Tibial nerve (tissue), 4 donors: ENCODE results near the gene AURKA. TPM values are rescaled to one million over a fixed set of nuclear protein-coding genes. Genes with fewer than 3 reads are reported as not detected.
A peak's percentile ranks its signal among the peaks of the same experiment; 100 is the strongest.

Experiments used
- DNase-seq, 2 donors: peaks; one replicate each; pipeline ENCODE4 v3.0.0-alpha.2; 2019; ENCODE audit warnings: low spot score in 2 of 2
- H3K27ac ChIP-seq, 4 donors: fragments of 200-600 bp; sonication (generic) in 3 of 4; one replicate each; pipeline ENCODE4 v1.5.1; 2017 to 2019; ENCODE audit warnings: mild to moderate bottlenecking in 1 of 4
- H3K27me3 ChIP-seq, 2 donors: fragments of 200-600 bp; sonication (generic) in 1 of 2; one replicate each; pipeline versions ENCODE4 v1.5.1 to v1.6.0; 2017 to 2019
- H3K36me3 ChIP-seq, 3 donors: fragments of 200-600 bp; sonication (generic); one replicate each; pipeline ENCODE4 v1.5.1; 2018 to 2019
- H3K4me1 ChIP-seq, 4 donors: fragments of 200-600 bp; sonication (generic) in 3 of 4; one replicate each; pipeline ENCODE4 v1.5.1; 2017 to 2019
- H3K4me3 ChIP-seq, 4 donors: fragments of 200-600 bp; sonication (generic) in 3 of 4; one replicate each; pipeline ENCODE4 v1.5.1; 2017 to 2019; ENCODE audit warnings: mild to moderate bottlenecking in 1 of 4, moderate library complexity in 1 of 4
- H3K9me3 ChIP-seq, 4 donors: fragments of 200-600 bp; sonication (generic) in 3 of 4; one replicate each; pipeline ENCODE4 v1.5.1; 2017 to 2019
- EP300 ChIP-seq, 2 donors: sonication (generic); formaldehyde crosslinking; IDR thresholded peaks; one replicate each; pipeline ENCODE4 v1.6.1; 2017; ENCODE audit warnings: antibody characterized with exemption in 2 of 2, mild to moderate bottlenecking in 1 of 2
- POLR2A ChIP-seq, 2 donors: fragments of 450-650 bp; IDR thresholded peaks; one replicate each; pipeline ENCODE4 v1.6.1; 2017; ENCODE audit warnings: antibody characterized with exemption in 2 of 2, mild to moderate bottlenecking in 2 of 2, moderate library complexity in 2 of 2
- WGBS, 2 donors: methylation state at CpG; one replicate each; pipeline ENCODE4 v1.1.5; 2018; 5-methylcytosine and 5-hydroxymethylcytosine counted together
- total RNA-seq, 4 donors: library from RNA; depleted of rRNA; stranded (reverse); fragments of >200 nt; gene quantifications; one replicate each; pipeline ENCODE4 v1.1.0, GENCODE V29; 2016
- TF ChIP-seq, protein P1 (sequence below), 5 experiments: fragments of 200-600 bp in 3 of 5; fragments of 450-650 bp in 2 of 5; sonication (generic) in 3 of 5; IDR thresholded peaks; one replicate each; pipeline ENCODE4 v1.5.1; 2016 to 2019; ENCODE audit warnings: antibody characterized with exemption in 5 of 5, mild to moderate bottlenecking in 3 of 5, moderate library complexity in 2 of 5

The AURKA gene
- total RNA-seq, 4 donors from 2014 or later: 0.42 to 4.3 (median 1.7) TPM

DNA sequence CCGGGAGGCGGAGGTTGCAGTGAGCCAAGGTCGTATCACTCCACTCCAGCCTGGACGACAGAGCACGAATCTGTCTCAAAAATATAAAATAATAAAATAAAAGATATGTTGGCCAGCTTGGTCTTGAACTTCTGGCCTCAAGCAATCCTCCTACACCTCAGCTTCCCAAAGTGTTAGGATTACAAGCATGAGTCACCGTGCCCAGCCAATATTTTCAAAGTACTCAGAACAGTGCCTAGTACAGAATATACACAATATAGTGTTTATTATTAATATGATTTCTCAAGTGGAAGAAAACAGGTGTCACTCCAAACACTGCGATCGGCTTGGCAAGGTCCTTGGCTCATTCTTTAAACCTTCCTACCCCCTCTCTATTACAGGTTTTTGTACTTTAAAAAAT, 30.1 kb downstream of the AURKA start:
- 76 to 85% methylated on average over 8 of the region's 8 CpGs for WGBS, 2 donors
- DNase-seq: no peak
- Histone ChIP-seq H3K4me3 (no peak overlapping the region), H3K9me3 (no peaks in the 10 kb centered on the region), H3K4me1 (peaks cover 0 to 51% (median 22%) of the 10 kb centered on the region in 4 donors), H3K27me3 (no peaks in the 10 kb centered on the region), H3K36me3 (peaks cover 0 to 31% (median 7%) of the 10 kb centered on the region in 3 donors), H3K27ac (peak overlapping the region in 2 of 4 donors; percentile 80 to 92)
- TF ChIP-seq, protein P1, sequence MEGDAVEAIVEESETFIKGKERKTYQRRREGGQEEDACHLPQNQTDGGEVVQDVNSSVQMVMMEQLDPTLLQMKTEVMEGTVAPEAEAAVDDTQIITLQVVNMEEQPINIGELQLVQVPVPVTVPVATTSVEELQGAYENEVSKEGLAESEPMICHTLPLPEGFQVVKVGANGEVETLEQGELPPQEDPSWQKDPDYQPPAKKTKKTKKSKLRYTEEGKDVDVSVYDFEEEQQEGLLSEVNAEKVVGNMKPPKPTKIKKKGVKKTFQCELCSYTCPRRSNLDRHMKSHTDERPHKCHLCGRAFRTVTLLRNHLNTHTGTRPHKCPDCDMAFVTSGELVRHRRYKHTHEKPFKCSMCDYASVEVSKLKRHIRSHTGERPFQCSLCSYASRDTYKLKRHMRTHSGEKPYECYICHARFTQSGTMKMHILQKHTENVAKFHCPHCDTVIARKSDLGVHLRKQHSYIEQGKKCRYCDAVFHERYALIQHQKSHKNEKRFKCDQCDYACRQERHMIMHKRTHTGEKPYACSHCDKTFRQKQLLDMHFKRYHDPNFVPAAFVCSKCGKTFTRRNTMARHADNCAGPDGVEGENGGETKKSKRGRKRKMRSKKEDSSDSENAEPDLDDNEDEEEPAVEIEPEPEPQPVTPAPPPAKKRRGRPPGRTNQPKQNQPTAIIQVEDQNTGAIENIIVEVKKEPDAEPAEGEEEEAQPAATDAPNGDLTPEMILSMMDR (IDR thresholded peaks at IDR 0.05): no peak
- no peak for TF ChIP-seq EP300 (IDR thresholded peaks at IDR 0.05)

DNA sequence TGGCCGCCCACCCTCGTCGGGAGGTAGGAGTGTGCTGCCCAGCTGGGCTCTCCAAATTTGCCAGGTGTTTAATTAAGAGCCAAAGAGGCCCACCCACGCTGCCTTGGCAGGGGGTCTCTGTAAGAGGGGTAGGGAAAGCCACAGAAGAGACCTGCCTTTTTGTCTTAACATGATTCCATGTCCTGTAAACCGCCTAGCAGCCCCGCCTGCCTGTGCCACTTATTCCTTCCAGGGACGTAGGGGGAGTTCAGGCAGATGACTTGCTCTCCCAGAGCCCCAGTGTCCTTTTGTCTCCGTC, 31.2 kb downstream of the AURKA start:
- peak overlapping the region in 3 of 4 donors; percentile 80 to 92 (median 88) for H3K27ac ChIP-seq

DNA sequence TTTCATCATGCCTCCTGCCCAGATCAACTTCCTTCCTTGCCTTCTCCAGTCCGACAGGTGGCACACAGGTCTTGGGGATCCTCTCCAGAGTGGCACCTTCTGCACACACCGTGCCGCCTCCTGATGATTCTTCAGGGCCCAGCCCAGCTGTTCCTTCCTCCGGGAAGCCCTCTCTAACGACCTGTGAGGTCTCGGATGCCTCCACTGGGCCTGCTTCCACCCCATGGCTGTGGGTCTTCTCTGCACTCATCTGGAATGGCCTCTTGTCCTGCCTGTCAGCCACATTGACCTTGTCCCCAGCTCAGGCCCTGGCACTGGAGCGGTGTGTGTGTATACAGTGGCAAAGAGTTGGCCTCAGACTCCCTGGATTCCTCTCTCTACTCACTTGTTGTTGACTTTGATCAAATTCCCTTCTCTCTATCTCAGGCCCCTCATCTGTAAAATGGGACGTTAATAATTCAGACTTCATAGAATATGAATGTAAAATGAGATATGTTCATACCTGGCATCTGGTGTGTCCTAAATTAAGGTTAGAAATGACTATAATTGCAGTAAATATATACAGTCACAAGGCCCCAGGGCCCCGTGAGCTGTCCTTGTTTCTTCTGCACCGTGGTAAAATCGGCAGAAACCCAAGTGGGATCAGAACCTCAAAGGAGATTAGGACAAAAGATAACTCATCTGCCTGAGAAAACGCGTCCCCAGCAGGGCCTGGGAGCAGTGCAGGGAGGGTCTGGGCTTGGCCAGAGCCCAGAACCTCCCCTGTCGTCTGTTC, 31.7 kb downstream of the AURKA start:
- DNase-seq: no peak
- Histone ChIP-seq H3K27me3 (no peaks in the 10 kb centered on the region), H3K9me3 (no peaks in the 10 kb centered on the region), H3K36me3 (peaks cover 0 to 15% (median 0%) of the 10 kb centered on the region in 3 donors), H3K4me3 (peak overlapping the region; percentile 79 to 99 (median 90)), H3K27ac (peak overlapping the region; percentile 80 to 92 (median 88)), H3K4me1 (peaks cover 0 to 51% (median 22%) of the 10 kb centered on the region in 4 donors)
- TF ChIP-seq POLR2A (IDR thresholded peaks at IDR 0.05) (no peak), EP300 (IDR thresholded peaks at IDR 0.05) (no peak)
- TF ChIP-seq, protein P1 (IDR thresholded peaks at IDR 0.05): no peak
- WGBS, 2 donors: 48 to 51% methylated on average over 14 of the region's 14 CpGs

More for the DNA sequence above, 31.2 kb downstream of the AURKA start:
- 65 to 73% methylated on average over 8 of the region's 8 CpGs for WGBS, 2 donors
- H3K27me3 ChIP-seq: no peaks in the 10 kb centered on the region
- H3K4me3 ChIP-seq: peak overlapping the region in 1 of 4 donors; percentile 91
- TF ChIP-seq, protein P1 (IDR thresholded peaks at IDR 0.05): no peak
- TF ChIP-seq POLR2A (IDR thresholded peaks at IDR 0.05): no peak
- TF ChIP-seq EP300 (IDR thresholded peaks at IDR 0.05): no peak
- no peaks in the 10 kb centered on the region for H3K9me3 ChIP-seq
- DNase-seq: no peak
- H3K36me3 ChIP-seq: peaks cover 0 to 20% (median under 1%) of the 10 kb centered on the region in 3 donors
- peaks cover 0 to 51% (median 22%) of the 10 kb centered on the region in 4 donors for H3K4me1 ChIP-seq

DNA sequence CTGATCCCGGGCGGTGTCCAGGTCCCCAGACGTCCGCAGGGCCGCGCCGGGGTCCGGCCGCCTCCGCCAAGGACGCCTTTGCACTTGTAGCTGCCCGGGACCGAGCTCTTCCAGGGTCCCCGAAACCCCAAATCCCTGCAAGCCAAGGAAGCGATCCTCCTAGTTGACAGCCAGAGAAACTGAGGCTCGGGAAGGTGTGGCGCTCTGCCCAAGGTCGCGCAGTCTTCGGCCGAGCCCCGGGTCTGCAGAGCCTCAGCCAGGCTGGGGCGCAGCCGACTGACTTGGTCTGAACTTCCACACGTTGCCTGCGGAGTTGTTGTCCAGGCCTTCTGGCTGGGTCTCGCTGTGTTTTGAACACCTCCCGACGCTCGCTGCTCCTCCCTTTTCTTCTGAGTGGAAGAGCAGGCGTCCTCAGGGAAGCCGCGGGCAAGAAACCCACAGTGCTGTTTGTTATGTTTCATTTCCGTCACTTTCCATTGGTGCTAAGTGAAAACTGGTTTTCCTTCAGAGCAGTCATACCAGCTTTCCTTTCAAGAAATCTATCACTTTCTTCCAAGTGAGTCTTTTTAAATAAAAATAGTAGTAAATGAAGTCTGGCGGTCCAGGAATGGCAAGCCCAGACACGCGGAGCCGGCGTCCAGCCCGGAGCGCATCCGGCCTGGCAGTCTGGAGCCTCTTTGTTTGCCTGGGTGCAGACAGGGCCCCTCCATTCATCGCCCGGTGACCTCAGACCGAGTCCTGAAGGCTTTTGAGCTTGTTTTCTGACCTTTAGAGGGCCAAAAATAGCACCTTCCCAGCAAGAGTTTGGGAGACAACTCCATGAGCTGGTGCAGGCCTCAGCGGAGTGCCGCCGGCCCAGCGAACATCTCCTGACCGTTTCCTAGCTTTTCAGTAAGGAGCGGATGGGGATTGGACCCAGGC, 32.5 kb downstream of the AURKA start:
- Histone ChIP-seq H3K36me3 (peaks cover 0 to 6% (median 0%) of the 10 kb centered on the region in 3 donors), H3K4me1 (peaks cover 0 to 51% (median 22%) of the 10 kb centered on the region in 4 donors), H3K4me3 (peak overlapping the region; percentile 79 to 99 (median 90)), H3K27ac (peak overlapping the region; percentile 80 to 92 (median 88)), H3K9me3 (no peaks in the 10 kb centered on the region), H3K27me3 (no peaks in the 10 kb centered on the region)
- peak in 1 of 2 donors; percentile 44 for DNase-seq
- 6 to 7% methylated on average over 31 to 51 of the region's 51 CpGs for WGBS, 2 donors
- TF ChIP-seq POLR2A (IDR thresholded peaks at IDR 0.05) (no peak), EP300 (IDR thresholded peaks at IDR 0.05) (peak in 1 of 2 donors; percentile 12)
- TF ChIP-seq, protein P1 (IDR thresholded peaks at IDR 0.05): no peak
